HG03060 (cell line): Measurements from ENCODE around the gene ZBTB7C.

Experiments used
- ATAC-seq: cut with Tn5 transposase; IDR thresholded peaks from one replicate; pipeline ENCODE4 v1.9.1; 2021; ENCODE audit warnings: low read depth, moderate number of reproducible peaks; ENCODE audit not compliant: unreplicated experiment

Gene ZBTB7C

DNA sequence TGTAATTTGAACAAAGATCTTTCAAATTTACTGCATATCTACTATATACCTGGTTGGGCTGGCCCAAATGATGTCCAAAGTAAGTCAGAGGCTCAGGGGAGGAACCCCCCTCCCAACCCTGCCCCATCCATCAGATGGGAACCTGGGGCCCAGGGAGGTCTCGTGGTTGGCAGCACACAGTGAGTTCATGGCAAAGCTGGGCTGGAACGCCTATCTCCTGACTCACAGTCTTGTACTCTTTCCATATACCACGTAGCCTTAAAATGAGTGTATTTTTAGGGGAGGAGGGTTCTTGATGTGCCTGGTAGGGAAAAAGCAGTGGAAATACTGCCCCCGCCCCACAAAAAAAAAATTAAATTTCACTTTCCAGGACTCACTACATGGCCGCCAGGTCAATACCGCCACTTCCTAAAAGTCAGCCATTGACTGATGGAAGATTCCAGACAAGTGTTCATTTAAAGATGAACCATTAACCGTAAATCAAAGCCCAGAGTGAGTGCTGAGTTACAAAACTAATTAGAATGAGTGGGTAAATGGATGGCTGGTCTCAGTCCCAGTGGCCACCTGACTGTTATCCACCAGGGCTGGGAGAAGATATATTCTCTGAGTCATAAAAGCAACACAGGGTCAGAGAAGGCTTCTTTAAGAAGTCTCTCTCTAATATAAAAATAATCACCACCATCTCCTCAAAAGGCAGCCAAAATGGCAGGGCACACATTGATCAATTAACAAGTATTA, 80.5 kb downstream of the ZBTB7C start:
- ATAC-seq = no peak

DNA sequence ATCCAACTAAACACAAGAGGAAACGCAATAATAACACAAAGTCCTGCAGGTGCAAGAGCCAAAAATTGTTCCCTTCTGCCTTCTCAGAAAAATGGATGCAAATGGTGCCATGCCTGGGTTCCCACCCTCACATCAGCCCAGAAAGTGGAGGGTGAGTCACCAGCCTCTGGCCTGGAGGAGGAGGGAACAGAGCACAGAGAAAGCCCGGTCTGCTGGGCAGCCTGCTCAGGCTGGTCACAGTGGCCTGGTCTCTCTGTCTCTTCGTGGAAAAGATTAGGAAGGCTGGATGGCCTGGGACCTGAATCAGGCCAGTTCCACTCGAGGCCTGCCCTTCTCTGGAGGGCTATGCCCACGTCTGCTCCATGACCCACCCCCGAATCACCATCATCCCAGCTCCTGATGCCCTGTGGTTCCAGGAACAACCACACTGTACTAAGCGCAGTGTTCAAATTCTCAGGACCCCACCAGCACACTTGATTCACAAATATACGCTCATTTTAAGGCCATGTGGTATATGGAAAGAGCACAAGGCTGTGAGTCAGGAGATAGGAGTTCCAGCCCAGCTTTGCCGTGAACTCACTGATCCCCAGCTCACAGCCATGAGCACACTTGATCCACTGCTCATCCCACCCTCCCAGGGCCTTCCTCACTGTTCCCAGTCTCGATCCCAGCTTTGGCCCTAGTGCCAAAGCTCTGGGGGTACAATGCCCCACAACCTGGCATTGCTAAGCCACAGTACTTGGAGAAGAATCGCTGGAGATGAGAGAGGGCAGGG, 82.1 kb downstream of the ZBTB7C start:
- ATAC-seq = no peak

DNA sequence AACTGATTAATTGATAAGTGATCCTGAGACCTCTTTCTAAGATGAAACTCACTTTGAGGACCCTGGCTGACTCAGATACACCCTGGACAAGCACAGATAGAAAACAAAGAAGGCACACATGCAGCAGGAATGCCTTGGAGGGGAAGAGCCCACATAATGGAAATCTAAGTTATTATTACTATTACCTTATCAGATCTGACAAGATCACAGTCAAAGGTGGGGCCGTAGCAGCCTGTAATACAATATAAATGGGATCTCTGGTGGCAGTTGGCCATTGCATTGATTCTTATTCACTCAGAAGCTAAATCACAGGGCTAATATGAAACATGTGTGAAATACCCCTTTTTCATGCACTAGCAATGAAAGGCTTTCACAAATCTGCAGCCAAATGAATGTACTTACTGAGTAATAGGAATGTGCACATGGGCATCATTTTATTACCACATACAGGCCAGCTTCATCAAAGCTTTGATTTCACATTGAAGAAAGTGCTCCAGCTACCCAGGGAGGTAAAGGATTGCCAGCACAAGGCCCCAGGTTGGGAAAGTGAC, 84.0 kb downstream of the ZBTB7C start:
- no peak for ATAC-seq

DNA sequence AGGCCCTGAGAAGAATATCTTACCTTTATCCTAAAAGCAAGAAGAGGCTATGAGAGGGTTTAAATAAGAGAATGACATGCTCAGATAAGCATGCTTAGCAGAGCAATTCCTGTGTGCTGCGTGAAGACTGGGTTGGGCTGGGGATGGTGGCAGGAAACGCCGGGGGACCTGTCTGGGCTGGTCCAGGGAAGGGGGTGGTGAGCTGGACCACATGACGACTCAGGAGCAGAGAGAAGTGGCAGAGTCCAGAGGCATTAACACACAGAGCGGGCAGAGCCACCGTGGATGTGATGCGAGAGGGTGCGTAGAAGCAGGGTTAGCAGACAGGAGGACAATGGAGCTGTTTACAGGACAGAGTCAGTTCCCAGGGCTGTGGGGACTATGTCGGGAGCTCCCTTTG, 84.5 kb downstream of the ZBTB7C start:
- ATAC-seq = no peak

DNA sequence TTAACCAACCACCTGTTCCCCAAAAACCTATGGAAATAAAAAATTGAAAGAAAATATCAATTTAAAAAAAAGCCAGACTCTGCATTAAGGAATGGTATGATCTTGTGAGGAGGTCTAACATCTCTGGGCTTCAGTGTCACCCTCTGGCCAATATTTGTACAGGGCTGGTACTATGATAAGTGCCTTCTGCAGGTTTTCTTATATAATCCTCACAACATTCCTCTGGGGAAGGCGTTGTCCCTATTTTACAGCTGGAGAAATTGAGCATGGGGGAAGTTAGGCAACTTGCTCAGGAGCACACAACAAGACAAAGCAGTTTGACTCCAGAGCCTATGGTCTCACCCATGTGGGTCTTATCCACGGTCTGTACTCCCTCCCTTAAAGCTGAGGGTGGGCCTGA, 86.0 kb downstream of the ZBTB7C start:
- ATAC-seq = no peak

DNA sequence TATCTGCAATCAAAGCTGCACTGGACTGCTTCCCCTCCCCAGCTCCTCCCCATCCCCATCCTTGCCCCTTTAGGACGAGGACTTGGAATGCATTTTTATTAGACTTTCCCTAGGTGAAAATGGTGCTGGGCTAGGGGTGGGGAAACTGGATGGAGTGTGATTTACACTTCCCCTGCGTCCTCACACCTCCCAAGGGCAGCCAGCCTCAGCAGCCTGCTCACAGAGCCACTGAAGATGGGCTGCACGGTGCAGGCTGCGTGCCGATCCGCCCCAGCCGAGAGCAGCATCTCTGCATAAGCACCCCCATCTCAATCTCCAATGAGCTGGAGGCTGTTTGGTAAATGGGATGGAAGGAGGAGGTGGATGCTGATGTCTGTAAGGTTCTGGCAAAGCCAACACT, 87.6 kb downstream of the ZBTB7C start:
- ATAC-seq = no peak

DNA sequence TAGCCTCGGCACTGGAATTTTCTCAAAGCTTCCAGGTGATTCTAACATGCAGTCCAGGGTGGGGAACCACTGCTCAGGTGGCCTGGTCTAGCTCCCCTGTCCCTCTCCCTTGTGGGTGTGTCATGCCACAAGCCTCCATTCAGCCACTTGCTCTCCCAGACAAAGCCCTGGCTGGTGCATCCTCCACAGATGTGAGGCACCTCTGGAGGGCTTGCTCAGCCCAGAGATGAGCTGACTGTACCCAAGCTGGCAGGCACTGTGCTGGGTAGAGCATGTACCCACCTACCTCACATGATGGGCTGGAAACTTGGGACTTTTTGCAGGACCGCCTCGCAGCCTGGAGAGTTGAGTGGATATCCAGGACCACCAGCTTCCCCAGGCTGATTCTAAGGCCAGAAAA, 88.1 kb downstream of the ZBTB7C start:
- no peak for ATAC-seq

DNA sequence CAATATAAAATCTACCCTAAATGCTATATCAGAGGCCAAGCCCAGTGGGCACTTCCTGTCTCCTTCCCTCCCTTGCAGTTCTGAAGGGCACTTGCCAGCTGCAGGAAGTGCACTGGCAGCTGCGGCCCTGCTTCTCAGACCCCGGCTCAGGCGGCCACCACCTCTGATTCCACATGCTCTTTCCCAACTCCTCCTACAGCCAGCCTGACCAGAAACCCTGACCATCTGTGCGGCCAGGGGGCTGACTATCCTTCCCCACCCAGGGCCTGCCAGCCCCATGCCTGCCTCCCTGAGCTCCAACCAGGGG, 88.6 kb downstream of the ZBTB7C start:
- no peak for ATAC-seq

DNA sequence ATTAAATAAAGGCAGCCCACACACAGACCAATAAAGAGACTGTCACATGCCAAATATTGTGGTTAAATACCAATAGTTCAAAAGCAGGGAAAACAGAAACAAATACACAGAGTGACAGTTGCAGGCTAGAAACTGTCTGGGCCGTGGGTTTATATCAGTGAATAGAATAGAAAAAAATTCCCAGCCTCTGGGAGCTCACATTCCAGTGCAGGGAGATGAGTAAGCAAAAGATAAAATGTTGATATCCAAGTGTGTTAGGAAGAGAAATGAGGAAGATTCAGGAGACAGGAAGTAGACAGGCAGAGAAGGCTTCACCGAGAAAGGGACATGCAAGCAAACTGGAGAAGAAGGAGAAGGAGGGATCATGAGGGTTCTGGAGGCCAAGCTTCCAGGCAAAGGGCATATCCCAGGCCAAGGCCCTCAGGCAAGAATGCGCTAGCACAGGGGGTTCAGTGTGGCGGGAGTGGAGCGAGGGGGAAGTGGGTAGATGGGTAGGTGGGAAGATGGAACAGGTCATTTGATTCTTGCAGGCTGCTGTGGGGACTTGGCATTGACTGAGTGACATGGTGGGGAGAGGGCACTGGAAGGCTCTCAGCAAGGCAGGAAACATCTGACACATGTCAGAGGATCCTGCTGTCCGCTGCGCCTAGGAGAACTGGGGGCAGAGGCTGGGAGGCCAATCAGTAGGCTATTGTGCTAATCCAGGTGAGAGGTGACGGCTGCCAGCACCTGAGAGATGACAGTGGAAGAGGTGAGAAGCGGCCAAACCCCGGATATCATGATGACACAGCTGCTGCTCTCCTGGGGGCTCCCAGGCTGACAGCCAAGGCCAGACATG, 89.2 kb downstream of the ZBTB7C start:
- ATAC-seq = no peak

DNA sequence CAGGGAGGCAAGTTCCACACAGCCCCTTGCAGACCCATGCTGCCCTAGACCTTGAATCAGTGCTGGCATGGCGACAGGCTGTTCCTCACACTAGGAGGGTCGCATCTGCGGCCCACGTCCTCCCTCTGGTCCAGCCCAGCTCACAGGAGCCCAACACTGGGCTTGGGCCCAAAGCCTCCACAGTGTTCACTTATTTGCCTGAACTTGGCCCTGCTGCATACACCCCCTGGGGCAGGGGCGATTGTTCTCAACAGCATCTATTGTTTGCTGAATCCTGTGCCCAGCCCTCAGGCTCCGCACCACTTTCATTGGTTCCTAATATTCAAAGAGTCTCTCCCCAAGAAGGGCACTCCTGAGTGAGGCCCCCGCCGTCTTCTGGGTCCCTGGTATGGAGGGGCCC, 90.7 kb downstream of the ZBTB7C start:
- ATAC-seq = no peak

DNA sequence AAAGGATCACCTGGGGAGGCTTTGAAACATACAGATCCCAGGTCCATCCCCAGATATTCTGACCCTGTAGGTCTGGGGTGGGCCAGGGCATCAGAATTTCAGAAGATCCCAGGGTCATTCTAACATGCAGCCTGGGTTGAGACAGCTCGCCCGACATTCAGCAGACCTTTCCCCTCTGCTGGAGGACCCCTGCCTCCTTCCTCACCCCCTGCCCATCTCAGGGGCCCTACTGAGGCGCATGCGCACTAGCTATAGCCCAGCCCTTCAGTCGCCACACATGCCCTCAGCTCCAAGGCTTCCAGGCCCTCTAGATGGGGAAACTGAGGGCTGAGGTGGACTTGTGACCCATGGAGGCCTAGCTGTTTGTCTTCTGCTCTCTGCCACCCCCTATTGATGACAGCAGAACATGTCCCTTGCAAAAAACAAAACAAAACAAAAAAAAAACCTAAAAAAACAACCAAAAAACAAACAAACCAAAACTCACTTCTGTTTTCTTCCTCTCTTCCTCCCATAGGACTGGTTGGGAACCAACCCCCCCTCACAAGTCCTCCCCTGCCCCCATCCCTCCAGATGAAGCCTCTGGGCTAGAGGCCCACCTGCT, 91.3 kb downstream of the ZBTB7C start:
- no peak for ATAC-seq

DNA sequence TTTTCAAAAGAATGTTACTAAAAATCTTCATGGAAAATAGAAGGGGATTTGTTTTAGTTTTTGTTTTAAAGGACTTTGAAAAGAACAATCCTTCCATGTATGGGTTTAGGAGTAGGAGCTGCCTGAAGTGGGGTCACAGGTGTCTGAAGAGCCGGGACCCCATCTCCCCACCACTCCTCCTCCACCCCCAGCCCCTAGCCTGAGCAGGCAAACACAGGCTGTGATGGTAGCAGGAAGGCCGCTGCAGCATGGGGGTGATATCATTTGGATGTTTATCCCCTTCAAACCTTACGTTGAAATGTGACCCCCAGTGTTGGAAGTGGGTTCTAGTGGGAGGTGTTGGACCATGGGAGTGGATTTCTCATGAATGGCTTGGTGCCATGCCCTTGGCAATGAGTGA, 93.0 kb downstream of the ZBTB7C start:
- ATAC-seq = no peak

DNA sequence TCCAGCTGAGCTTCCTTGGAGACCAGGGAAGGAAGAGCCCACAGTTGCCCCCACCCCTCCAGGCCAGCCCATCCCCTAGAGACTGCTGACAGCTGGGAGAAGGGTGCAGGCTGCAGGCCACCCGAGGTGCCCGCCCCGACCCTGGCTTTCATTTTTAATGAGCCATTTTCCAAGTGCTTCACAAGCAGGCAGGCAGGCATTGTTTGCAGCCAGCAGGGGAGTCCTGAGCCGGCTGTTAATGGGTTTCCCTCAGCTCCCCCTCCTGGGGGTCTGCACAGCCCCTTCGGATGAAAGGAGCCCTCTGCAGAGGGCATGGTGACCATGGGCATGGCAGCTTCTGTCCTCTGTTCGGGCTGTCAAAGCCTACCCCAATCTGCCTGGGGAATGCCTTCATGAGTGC, 94.5 kb downstream of the ZBTB7C start:
- no peak for ATAC-seq

DNA sequence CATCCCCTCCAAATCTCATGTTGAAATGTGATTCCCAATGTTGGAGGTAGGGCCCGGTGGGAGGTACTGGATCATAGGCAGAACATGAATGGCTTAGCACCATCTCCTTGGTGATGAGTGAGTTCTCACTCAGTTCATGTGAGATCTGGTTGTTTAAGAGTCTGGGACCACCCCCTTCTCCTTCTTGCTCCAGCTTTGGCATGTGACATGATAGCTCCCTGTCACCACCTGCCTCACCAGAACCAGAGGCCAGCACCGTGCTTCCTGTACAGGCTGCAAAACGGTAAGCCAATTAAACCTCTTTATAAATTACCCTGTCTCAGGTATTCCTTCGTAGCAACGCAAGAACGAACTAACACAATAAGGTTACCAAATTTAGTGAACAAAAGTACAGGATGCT, 95.4 kb downstream of the ZBTB7C start:
- no peak for ATAC-seq

DNA sequence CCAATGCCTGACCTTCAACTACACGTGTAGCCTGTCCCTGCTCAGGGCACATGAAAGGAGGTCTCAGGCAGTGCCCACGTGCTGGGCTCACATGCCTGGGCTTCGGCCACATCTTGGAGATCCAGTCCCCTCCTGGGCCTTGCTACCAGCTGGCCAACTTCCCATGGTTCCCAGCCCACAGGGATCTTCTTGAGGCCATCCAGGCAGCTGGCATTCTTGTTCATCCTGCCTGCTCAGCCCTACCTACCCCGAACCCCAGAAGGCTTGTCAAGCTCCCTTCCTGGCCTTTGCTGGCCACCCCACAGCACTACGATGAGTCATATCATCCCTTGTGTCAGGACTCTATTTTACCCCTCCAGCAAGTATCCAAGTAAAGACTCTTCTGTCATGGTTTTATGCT, 97.1 kb downstream of the ZBTB7C start:
- no peak for ATAC-seq

DNA sequence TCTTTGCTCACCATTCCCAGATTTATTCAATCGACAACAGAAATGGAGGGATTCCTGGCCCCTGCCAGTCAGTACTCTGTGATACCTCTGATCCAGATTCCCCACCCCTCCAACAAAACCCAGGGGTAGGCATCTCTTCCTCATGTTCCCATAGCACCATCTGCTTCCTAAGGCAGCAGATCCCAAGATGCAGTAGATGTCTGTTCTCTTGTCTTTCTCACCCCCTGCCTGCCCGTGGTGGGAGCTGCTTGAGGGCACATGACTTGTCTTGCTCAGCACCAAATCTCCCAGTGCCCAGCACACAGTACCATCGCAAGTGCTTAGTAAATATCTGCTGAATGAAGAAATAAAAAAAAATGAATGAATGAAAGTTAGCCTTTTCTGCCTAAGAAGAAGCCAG, 98.2 kb downstream of the ZBTB7C start:
- no peak for ATAC-seq

DNA sequence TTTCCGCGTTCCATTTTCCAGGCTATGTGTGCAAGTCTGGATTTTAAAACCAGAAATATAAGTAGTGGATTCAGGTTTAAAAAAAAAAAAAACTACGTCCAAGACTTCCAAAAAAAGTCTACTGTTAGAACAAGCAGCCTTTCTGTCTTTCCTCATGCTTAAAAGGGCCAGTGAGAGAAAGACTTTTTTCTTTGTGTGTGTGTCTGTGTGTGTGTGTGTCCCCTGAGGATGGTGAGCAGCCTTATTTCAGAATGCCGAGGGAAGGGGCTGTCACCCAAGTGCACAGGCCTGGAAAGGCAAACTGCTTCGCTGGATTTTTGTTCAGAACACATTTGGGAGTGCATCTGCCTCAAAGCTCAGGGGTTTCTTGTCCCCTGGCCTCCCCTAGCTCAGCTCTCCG, 98.8 kb downstream of the ZBTB7C start:
- ATAC-seq = no peak

DNA sequence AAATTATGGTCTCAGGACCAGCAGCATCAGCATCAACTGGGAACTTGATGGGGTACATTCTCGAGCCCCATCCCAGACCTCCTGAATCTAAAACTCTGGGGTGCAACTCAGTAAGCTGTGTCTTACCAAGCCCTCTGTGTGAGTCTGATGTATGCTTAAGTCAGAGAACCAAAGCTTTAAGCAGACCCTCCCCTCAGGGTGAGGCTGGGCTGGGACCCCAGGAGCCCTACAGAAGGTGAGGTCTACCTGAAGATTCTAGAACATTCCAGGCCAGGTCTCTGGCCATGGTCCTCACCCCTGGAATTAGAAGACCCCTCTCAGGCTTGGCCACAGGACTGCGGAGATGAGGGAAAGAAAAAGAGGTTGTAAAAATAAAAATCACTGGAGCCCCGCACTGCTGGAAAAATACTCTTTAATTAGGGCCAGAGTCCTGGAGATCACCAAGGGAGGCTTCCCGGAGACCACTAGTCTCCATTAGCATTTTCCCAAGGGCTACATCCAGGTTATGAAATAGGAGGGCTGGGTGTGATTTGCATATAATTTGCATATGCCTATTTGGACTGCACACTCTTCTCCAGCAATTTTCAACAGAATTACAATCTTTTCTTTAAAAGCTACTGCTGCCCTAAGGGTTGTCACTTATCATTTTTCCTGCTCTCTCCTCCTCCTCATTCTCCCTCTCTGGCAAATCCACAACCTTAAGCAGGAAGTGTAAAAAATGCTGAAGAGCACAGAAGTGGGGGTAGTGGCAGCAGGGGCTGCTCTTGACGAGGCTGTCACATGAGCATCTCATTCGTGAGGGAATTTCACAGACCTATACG, 100.2 kb downstream of the ZBTB7C start:
- no peak for ATAC-seq

DNA sequence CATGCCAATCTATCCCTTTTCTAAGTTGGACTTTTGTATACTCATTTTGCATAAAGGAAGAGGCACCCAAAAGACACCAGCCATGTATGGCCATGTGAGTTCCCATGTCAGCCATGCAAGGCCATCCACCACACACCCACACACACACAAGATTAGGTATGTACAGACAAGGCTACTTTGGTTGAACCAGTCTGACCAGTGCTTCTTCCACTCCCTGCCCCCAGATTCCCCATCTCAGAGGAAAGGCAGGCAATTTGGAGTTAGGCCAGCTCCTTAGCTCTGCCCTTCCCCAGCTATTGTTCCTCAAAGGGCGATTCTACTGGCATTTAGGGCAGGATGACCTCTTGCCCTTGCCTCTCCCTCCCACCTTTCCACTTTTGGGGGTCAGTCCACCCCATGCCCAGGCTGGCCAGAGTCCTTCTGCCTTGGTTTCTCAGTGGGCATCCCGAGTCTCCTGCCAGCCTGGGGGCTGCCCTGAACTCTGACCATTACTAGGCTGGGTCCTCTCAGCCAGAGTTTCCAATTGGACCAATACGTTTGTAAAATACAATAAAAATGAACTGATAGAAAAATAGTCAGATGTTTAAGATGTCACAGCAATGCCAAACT, 101.1 kb downstream of the ZBTB7C start:
- ATAC-seq = no peak

DNA sequence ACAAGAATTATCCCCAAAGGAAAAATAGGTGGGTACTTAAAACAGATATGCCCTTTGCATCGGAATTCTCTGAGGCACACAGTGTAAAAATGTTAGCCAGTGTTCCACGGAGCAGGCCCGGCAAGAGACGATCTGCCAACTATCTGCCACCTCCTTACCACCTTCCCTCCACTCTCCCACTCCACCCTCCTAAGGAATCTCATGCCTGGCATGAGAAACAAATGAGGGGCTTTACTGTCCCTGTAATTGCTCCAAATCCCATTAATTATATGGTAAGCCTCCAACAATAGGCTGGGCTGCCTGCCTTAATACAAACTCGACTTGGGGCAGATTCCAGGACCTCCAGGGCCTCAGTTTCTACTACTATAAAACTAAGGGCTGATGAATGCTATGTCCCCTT, 102.3 kb downstream of the ZBTB7C start:
- no peak for ATAC-seq
